ENCODE data around the gene RNF115.

RNF115 gene

GRCh38 chr1:145710291-145711027 is 113.4 kb downstream of the RNF115 start:
- TF ChIP-seq, protein P1, sequence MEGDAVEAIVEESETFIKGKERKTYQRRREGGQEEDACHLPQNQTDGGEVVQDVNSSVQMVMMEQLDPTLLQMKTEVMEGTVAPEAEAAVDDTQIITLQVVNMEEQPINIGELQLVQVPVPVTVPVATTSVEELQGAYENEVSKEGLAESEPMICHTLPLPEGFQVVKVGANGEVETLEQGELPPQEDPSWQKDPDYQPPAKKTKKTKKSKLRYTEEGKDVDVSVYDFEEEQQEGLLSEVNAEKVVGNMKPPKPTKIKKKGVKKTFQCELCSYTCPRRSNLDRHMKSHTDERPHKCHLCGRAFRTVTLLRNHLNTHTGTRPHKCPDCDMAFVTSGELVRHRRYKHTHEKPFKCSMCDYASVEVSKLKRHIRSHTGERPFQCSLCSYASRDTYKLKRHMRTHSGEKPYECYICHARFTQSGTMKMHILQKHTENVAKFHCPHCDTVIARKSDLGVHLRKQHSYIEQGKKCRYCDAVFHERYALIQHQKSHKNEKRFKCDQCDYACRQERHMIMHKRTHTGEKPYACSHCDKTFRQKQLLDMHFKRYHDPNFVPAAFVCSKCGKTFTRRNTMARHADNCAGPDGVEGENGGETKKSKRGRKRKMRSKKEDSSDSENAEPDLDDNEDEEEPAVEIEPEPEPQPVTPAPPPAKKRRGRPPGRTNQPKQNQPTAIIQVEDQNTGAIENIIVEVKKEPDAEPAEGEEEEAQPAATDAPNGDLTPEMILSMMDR (IDR thresholded peaks at IDR 0.05), result no peak

DNA sequence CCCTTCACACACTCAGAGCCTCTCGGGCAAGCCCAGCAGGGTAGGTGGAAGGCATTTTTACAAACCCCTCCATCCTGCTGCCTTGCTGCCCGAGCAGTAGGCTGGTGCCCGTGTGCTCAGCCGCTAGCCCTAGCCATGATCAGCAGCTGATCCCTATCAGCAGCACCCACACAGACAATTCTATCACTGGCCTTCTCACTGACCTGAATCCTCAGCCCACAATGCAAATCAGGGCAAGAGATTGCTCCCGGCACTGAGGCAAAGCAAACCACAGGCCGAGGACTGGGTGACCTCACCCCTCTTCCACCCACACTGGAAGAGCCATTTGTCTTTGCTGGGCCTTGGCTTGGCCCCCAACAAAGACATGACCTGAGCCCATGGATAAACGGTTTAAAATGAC is 115.8 kb downstream of the RNF115 start:
- TF ChIP-seq, protein P1 (IDR thresholded peaks at IDR 0.05), result no peak

DNA sequence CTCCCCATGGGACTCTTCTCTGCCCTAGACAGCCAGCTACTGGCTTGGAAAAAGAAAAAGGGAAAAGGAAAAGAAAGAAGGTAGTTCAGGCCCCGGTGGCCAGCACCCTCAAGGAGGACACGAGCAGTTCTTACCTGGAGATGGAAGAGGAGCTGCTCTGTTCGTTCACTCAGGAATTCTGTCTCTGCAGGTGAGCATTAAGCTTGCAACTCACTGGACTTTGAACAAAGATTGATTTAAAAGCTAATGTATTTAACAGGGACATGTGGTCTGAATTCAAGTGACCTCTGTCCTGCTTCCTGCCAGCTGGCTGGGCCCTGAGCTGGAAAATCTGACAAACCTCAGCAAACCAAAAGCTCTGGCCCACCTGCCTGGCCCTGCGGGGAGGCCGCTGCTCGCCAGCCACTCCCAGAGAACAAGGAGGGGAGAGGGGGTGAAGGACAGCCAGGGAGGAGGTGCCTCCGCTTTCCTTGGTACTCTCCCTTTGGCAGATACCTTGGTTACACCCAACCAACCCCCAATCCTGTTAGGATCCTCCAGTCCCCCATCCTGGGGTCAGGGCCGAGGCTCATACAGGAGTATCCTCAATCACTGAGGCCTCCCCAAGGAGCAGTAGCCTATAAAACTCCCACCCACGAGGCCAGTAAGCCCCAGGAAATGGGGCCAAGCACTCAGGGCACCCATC is 116.6 kb downstream of the RNF115 start, which contains the start of gene PDZK1:
TSS of gene PDZK1 (minus strand) at position 186 of the 685 bp plus-strand sequence. CDS start 19,347 bp downstream, outside the sequence.
- TF ChIP-seq, protein P1 (IDR thresholded peaks at IDR 0.05), result no peak

GRCh38 chr1:145706086-145706664 is 117.7 kb downstream of the RNF115 start:
- TF ChIP-seq, protein P1 (IDR thresholded peaks at IDR 0.05), result no peak

- TF ChIP-seq, protein P1 (IDR thresholded peaks at IDR 0.05), result no peak
These were observed 118.3 kb downstream of the RNF115 start for GRCh38 chr1:145705622-145706021.

DNA sequence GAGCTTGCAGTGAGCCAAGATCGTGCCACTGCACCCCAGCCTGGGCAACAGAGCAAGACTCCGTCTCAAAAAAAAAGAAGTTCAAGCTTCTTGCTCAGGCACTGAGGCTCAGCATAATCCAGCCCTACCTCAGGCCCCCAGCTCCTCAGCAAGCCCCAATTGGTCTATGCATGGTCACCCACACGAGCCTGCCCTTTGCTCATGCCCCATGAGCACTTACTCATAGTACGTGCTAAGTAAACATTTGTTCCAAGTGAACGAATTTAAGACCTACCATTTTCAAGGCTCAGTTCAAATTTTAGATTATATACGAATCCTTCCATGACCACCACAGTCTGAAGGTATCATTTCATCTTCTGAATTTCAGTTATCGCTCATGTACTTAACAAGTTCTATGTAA is 121.1 kb downstream of the RNF115 start:
- TF ChIP-seq, protein P1 (IDR thresholded peaks at IDR 0.05), result no peak

- TF ChIP-seq, protein P1 (IDR thresholded peaks at IDR 0.05), result no peak
These were observed 121.8 kb downstream of the RNF115 start for GRCh38 chr1:145702052-145702451.
